ENCODE data around the gene ERICH6.

ERICH6 gene

DNA sequence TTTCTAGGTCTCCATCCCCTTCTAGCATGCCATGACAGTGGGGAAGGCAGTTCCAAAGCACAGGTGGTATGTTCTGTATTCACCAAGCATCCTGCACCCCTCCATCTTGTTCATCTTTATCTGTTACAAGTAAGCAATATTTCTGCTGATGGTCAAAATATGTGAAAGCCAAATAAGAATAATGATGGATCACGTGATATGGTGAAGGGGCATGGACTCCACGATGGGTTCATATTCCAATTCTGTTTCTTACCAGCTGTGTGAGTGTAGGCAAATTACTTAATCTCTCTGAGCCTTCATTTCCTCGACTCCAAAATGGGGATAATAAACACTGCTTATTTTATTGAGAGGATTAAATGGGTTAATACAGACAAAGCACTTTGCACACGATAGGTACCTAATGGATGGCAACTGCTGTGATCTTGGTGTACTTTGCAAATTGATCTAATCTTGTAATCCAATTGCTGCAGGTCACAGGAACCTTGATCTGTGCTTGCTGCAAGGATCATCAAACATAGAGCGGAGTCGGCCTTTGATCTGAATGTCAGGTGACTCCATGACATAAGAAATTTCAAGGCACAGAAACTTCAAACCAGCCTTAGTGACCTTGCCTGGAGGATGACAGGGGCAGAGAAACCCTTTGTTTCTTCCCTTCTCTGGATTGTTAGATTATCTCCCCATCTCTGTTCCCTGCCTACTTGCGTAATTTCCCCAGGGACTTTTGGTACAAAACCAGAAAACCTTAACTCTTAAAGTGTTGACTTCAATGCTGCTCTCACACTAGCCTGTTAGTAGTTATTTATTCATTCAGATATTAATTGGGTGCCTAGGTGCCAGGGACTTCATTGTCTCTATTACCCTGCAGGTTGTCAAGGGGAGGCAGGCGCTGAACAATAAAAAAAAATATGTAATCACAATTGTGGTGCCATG lies 33.4 kb upstream of the ERICH6 start:
- no peak for DNase-seq (ENCODE audit: low read depth)

DNA sequence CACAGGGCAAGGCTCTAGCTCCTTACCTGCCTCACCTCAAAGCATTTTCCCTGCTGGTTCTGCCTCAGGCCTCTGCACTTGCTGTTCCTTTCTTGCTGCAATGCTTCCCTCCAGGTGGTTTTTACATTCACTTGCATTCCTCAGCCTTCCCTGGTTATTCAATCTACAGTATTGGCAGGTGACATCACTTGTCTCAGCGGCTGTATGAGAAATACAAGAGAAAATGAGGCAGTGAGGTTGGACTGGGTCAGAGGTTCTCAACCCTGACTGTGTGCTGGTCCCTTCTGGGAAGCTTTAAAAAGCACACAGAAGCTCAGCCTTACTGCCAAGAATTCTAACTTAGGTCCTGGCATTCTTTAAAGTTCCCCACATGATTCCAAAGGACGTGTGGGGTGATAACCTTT lies 32.6 kb upstream of the ERICH6 start:
- no peak for DNase-seq (ENCODE audit: low read depth)

DNA sequence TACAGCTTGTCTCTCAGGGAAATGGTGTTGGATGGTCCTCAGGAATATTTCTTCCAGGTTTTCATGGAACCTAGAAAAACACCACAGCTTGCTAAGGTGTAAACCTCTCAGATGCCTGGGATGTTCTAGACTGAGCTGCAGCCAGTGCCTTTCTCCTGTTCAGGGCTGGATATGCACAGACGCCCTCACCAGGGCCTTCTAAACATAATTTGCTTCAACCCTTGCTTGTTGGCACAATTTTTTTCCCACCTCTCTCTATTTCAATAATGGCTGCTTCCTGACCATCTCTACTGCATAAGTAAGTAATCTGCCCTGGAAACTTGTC lies 31.0 kb upstream of the ERICH6 start:
- DNase-seq (ENCODE audit: low read depth), result no peak

DNA sequence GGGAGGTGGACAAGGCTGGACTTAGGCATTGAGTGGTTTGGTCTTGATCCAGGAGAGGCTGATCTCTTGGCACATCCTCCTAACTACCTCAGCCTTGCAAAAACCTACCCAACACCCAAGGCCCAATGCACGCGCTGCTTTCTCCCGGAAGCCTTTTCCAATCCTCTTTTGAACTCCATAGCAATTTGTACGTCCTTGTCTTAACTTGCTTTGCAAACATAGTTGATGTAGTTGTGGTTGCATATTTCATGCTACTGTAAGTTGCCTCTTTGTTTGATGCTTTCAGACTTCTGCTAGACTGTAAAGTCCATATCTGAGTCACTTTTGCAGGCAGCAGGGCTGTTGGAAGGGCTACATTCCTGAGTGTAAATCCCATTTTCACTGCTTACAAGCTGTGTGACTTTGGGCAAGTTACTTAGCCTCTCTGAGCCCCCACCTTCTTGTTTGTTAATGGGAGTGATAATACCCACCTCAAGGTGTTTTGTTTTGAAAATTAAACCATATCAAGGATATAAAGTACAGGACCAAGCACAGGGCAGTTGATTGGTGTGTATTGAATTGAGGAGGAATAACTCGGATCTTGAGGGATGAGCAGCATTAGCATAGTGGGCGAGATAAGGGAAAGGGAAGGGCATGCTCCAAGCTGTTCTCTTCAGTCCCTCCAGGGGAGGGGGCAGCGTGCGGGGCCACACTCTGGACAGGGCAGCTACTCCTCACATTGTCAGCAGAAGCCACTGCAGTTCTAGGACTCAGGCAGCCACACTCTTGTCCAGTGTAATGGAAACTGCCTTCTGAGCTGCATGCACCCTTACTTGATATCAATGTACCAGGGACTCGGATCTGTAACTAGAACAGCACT lies 30.4 kb upstream of the ERICH6 start:
- DNase-seq (ENCODE audit: low read depth), result no peak

DNA sequence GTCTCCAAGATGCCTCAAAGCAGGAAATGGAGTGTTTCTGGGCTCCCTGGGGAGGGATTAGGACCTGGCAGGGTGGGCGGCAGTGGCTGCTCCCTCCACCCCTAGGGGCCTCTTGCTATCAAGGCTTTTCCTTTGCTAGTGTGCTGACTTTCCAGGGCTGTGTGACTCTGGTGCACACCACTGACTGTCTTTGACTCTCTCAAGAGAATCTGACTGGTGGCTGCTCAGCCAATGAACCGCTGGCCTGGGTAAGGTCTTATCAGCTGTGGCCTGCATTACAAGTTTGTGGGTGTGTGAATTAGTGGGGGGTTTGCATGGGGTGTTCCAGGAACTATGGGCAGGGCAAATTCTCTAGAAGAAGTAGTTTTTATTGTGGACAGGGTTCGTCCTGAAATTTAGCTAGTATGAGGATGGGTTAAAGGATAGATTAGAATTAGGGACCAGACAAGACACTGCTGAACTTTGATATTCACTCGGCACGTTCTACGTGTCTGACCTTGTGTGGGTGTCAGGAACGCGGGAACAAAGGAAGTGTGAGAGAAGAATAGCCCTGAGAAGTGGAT lies 29.7 kb upstream of the ERICH6 start:
- DNase-seq (ENCODE audit: low read depth), result no peak

DNA sequence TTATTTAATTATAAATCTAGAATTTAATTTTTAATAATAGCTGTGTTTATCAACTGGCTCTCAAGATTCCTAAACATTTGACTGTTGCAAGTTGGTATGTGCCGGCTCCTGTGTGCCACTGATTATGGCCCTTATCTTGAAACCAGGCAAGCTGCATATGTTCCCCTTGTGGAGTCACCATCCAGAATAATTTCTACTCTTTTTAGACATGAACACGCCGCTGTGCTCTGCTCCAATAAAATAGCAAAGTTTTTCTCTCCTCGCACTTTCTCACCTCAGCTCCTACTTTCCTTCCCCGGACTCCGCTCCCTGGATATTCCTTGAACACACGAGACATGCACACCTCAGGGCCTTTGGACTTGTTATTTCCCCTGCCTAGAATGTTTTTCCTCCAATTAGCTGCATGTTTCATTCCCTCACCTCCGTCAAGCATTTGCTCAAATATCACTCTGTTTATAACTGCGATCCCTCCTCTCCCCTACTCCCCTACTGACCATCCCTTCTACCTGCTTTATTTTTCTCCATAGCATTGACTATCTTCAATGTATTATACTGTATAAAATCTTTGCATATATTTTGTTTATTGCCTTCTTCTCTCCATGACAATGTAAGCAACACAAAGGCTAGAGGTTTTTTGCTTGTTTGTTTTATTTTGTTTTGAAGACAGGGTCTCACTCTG lies 26.1 kb upstream of the ERICH6 start:
- DNase-seq (ENCODE audit: low read depth), result no peak

DNA sequence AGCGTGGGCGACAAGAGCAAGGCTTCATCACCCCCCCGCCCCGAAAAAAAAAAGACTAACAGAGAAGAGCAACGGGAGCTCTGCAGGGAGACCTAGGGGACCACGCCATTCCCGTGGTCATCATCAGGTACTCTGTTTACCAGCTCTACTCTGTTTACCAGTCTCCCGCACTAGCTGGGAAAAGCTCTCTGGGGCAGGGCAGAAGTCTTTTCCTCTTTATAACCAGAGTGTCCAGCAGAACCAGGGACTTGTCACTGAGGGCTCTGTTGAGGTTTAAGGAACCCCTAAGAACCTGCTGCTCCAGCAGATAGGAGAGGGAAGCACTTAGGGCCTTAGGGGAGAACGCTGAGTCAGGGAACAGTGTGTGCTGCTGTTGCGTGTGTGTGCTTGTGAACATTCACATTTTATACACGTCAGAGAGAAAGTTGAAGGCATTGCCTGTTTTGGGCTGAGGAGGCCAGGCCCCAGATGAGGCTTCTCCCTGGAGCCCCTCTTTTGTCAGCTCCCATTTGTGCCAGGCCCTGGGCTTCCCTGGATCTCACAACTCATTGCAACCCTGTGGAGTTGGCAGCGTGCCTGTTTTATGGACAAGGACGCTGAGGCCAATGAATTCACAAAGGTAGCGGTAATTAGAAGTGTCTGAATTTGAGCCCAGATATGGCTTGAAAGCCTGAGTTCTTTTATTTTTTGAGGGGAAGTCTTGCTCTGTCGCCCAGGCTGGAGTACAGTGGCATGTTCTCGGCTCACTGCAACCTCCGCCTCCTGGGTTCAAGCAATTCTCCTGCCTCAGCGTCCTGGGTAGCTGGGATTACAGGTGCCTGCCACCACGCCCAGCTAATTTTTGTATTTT lies 24.2 kb upstream of the ERICH6 start:
- no peak for DNase-seq (ENCODE audit: low read depth)

DNA sequence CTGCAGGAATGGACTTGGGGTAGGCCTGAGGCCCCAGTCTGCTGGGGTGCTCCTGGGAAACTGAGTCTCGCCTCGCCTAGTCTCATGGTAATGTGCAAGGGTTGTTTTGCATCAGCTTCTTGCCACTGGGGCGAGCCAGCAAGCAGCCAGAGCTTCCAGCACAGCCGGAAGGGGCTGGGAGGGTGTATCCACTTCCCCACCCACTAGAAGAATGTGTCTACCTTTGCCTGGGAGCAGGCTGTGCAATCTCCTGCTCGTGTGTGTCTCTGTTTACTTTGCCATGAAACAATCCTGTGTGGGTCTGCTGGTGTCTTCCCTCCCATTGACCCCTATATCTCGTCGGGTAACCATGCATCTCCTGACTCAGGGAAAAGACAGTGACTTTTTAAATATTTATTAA lies 21.8 kb upstream of the ERICH6 start:
- no peak for DNase-seq (ENCODE audit: low read depth)

DNA sequence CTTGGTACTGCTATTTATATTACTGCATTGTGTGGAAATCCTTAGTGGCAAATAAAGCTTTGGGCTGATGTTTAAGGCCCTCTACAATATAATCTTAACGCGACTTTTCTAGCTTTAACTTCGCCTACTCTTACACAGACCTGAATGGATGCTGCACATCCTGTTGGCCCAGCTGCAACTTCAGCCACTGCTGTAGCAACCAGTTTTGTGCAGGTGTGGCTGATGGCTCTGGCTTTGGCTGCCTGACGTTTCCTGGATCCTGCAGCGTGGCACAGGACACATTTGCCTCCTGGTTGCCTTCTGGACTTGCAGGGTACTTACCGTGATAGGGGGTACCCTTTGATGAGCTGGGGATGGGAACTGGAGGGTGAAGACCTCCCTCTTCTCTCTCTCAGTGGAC lies 20.2 kb upstream of the ERICH6 start:
- DNase-seq (ENCODE audit: low read depth), result no peak

DNA sequence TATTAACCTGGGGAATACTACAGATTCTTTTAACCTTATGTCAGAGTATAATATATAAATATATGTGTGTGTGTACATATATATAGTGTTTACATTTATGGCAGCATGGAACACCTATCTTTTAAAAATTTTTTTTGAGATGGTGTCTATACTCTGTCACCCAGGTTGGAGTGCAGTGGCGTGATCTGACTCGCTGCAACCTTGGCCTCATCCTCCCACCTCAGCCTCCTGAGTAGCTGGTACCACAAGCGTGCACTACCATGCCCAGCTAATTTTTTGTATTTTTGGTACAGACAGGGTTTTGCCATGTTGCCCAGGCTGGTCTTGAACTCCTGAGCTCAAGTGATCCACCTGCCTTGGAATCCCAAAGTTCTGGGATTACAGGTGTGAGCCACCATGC lies 18.5 kb upstream of the ERICH6 start:
- no peak for DNase-seq (ENCODE audit: low read depth)

DNA sequence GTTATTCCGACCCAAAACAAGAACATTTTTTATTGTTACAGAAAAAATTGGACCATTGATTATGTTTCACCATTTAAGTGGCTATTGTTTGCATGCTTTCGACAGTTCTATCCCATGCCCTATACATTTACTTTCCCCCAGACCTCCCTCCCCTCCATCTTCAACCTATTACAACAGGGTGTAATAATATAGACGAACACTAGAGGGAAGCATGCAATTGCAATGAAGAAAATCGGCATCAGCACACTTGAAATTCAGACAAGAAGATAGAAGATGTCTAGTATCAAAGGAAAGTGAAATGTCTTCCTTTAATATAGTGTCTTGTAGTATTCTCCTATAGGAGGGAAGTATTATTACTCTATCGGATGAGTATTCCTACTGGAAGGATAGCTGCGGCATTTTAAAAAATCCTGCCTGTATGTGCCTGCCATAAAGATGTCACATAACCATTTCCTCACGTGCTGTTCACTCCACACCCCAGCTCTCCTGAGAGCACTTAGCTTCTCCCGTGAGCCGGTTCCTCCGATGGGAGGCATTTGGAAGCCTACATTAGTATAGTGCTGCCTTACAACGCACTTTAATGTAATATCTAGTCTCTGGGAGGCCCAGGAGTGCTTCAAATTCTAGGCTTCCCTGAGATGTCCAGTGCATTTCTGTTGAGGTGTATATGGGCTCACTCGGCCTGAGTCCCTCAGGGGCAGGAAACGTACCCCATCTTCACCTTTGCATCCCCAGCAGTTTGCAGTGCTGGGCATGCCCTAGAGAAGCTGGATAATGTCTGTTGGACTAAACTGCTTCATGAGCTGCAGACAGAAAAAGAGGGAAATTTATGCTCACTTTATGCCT lies 17.8 kb upstream of the ERICH6 start:
- DNase-seq (ENCODE audit: low read depth), result peak; percentile 61

DNA sequence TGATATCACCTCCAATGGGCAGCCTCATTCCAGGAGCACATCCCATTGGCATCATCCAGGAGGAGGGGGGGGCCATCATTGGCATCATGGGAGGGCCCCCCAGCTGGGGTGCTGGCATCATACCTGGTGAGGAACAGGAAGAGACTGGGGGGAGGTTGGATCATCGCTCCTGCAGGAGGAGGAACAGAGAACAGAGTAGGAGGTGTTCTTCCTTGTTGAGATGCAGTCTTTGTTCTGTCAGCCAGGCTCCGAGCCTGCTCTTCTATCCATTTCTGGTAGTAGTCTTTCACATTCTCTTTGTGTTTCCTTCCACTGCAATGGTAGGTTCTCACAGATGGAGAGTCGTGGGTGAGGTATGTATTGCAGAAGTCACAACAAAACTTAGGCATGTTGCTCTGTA lies 16.7 kb upstream of the ERICH6 start:
- DNase-seq (ENCODE audit: low read depth), result no peak

DNA sequence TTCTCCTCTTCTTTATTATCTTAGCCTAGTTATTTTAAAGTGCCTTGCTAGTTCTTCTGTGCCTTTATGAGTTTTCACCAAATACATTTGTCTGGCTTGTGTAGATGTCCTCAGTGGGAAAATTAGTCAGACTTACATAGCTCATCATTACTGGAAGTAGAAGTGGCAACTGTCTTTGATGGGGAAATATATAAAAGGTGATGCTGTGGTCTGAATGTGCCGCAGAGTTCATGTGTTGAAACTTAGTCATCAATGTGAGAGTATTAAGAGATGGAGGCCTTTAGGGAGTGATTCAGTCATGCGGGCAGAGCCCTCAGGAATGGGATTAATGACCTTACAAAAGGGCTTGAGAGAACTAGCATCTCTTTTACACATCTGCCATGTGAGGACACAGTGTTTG lies 6.4 kb upstream of the ERICH6 start:
- DNase-seq (ENCODE audit: low read depth), result no peak

DNA sequence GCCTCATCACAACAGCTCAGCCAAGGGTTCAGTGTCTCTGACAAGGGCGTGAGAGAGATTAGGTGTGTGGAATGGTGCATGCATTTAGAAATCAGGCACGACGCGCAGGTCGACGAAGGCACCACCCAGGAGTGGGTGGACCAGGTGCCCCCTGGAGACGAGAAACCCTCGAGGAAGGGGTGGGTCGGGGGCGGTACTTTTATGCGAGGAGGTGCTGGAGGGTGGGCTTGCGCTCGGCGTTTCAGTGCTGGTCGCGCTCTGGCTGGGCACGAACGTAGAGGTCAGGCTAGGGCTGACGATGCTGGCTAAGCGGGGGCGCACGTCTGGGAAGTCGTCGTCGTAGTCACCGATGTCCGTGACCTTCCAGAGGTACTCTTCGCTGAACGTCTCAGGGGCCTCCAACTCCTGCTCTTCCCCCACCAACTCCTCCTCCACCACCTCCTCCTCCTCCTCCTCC lies 393 bp downstream of the ERICH6 start:
- DNase-seq (ENCODE audit: low read depth), result no peak

DNA sequence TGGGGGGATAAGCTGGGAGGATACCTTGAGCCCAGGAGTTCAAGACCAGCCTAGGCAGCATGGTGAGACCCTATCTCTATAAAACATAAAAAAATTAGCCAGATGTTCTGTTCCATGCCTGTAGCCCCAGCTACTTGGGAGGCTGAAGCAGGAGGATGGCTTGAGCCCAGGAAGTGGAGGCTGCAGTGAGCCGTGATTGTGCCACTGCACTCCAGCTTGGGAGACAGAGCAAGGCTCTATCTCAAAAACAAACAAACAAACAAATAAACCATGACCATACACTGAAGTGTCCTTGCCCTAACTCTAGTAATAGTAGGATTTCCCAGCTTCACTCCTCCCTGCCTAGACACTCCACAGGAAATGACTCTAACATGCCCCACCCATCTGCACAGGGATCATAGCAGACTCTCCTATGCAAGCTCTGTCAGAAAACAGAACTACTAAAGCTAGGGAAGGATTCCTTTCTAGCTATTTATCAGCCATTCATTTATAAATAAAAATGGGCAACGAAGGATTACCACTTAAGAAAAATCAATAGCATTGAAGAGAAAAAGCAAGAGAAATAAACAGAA lies 4.6 kb downstream of the ERICH6 start:
- DNase-seq (ENCODE audit: low read depth), result no peak

DNA sequence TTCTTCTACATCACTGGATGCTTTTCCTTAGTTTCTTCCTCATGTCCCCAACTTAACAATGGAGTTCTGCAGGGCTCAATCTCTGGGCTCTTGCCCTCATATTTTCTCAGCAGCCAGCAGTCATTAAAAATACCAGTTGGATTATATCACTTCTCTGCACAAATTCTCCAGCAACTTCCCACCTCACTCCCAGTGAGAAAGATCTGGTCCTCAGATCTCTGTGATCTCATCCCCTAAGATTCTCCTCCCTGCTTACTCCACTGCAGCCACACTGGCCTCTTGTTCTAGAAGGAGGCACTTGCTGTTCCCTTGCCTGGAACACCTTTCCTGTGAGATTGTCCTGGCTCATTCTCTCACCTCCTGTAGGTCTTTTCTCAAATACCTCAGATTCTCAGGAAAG lies 6.1 kb downstream of the ERICH6 start:
- DNase-seq (ENCODE audit: low read depth), result no peak

DNA sequence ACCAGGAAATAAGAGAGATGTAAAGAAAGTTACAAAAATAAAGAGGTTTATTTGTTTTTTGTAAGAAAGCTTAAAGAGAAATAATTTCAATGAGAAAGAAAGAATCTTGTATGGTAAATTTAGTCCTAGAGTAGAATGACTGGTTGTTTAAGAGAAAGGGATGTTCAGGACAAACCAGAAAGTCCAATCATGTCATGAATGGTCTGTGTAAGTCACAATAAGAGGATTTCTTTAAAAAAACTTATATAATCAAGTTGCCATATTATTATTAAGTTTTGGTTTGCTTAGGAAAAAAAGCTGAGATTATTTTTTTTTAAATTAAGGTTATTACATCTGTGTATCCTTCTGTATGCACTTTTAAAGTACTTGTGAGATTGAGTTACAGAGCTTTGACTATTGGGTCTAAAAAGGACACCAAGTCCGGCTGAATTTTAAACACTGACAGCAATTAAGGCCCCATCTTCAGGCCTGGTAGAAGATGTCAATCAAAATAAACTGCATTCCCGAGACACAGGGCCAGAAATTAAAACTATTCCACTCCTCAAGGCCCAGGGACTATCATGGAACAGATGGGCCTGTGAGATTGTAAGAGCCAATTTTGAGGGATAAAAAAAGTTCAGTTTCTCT lies 12.2 kb downstream of the ERICH6 start:
- DNase-seq (ENCODE audit: low read depth), result no peak

DNA sequence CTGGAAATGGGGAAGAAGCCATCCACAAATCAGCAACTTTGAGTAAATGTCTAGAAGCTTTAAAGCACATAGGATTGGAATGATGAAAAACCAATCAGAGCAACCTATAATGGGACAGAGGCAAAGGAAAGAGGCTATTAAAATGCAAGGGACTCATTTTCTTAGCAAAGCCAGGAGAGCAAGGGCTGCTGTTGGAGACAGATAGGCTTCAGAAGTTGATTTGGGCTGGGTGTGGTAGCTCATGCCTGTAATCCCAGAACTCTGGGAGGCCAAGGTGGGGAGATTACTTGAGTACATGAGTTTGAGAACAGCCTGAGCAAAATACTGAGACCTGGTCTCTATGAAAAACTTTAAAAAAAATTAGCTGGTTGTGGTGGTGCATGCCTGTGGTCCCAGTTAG lies 16.1 kb downstream of the ERICH6 start:
- no peak for DNase-seq (ENCODE audit: low read depth)

DNA sequence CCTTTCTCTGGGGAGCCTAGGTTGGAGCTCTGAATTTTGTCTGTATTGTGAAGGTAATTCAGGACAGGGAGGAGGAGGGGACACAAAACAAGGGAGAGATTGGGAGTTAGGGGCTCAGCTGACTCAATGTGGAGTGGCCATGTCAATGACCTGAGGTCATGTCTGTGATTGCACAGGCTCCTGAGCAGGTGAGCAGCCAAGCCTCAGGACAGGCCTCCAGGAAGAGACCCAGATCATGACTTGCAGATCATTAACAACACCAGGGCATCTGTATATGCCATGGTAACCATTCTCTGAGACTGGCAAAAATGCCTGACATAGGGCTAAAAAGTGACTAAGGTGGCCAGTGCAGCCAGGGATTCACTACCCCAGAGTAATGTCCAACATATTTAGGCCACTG lies 20.9 kb downstream of the ERICH6 start:
- DNase-seq (ENCODE audit: low read depth), result no peak

DNA sequence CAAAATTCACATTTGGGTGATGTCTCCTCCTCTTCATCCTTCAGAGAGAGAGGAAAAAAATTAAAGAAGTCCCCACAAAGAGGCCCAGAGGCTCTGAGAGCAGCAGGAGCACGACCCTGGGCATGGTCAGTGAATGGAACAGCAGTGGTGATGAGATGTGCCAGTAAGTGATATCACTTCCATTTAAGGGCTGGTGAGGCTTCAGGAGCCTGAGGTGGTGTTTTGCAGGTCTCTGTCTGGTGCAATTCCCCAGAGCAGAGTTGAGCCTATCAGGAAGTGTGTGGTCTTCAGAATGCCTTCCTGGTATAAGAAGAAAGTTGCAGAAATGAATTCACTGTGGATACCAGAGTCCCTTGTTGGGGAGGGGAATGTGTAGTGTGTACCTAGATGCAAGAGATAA lies 21.4 kb downstream of the ERICH6 start:
- no peak for DNase-seq (ENCODE audit: low read depth)
